GM18520 (cell line): Measurements from ENCODE around the gene RBM10.

ENCODE experiments used
- ATAC-seq: cut with Tn5 transposase; IDR thresholded peaks from one replicate; pipeline ENCODE4 v1.9.1; 2021; ENCODE audit not compliant: unreplicated experiment

RBM10 gene

DNA sequence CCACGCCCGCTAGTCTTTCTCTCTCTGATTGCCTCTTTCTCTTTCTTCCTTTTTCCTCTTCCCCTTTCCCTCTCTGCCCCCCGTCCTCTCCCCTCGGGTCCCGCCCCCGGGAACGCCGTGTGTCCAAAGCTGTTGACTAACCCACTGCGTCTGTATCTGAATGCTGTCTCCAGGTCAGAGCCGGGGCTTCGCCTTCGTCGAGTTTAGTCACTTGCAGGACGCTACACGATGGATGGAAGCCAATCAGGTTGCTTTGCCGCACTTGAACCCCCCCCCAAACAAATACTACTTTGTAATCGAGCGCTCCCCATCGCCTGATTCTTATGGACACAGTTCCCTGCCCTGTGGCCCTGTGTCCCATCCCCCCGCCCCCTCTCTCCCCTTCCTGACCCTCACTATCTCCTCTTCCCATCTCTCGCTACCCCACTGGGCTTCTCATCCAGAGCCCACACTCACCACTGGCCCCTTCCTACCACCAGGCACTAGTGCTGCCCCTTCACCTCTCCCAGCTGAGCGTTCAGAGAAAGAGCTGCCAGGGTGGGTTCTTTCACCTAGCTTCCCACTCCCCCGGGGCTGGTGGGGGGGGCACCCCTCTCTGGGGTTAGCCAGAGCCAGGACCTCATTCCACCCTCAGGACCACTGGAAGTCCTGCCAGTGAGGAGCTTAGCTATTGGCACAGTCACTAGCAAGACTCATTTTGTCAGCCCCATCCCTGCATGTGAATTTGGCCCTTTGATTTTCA is 30.0 kb downstream of the RBM10 start:
- no peak for ATAC-seq

DNA sequence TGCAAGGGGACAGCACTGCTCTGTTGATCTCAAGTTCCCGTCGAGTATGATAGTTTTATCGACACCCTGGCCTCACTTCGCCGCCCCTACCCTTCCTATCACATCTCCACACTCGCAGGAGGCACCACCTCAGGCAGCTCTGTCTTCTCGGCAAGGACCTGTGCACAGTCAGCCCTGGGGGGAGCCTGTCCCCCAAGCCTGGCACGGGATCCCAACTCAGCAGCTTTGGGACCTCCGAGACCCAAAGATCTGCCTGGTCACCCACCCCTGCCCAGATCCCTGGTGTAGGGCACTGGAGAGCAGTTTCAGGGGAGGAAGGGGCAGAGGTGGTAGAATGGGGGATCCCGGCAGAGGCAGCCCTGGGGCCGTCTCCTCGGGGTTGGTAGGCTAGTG is 30.6 kb downstream of the RBM10 start:
- ATAC-seq, result no peak

DNA sequence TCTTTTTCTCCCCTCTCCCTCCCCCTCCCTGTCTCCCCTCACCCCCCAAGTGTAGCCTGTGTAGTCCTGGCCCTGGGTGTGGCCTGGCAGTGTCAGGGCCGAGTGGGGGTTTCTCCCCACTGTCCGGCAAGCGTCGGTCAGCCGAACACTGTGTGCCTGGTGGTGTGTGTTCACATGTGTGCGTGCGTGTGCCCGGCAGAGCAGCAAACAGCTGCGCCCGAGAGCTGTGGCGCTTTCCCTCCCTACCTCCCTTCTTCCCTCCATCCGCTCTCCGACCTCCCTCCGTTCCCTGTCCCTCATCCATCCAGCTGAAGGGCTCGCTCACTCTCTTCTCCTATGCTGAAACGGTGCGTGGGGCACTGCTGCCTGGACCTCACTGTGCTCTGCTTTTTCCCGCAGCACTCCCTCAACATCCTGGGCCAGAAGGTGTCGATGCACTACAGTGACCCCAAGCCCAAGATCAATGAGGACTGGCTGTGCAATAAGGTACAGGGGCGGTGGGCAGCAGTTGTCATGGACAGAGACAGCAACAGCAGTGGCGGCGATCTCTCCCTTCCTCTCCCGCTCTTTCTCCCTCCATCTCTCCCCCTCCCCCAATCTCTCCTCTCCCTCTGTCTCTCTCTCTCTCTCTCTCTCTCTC is 31.2 kb downstream of the RBM10 start:
- ATAC-seq, result no peak

DNA sequence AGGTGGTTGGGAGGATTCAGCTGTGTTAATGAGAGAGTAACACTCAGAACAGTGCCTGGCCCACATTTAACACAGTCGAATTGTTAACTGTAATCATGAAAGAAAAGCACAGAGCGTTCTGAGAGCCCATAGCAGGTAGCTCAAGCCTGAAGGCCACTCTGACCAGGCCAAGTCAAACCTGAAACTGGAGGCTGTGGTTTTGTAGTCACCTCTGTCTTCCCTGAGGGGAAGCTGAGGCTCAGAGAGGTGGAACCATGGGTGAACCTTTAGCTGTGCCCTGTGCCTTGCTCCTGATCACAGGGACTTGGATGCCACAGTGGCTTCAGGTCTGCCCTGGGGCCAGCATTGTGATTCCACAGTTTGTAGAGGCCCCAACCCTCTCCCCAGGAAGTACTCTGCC is 32.1 kb downstream of the RBM10 start:
- ATAC-seq, result no peak

DNA sequence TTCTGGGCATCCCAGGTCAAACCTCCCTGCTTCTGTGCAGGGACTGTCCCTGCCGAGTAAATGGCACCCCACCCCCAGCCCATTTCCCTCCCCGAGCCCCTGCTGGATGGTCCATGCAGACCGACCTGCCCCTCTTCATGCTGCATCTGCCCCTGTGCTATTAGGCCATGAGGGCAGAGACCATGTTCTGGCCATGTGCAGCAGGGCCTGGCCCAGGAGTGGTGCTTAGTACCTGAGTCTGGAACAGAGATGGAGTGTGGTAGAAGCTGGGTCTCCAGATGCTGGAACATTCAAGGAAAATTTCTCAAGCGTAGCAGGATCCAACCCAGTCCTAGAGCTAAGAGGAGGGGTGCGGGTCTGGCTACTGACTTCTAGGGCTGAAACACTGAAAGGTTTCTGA is 33.3 kb downstream of the RBM10 start:
- no peak for ATAC-seq

DNA sequence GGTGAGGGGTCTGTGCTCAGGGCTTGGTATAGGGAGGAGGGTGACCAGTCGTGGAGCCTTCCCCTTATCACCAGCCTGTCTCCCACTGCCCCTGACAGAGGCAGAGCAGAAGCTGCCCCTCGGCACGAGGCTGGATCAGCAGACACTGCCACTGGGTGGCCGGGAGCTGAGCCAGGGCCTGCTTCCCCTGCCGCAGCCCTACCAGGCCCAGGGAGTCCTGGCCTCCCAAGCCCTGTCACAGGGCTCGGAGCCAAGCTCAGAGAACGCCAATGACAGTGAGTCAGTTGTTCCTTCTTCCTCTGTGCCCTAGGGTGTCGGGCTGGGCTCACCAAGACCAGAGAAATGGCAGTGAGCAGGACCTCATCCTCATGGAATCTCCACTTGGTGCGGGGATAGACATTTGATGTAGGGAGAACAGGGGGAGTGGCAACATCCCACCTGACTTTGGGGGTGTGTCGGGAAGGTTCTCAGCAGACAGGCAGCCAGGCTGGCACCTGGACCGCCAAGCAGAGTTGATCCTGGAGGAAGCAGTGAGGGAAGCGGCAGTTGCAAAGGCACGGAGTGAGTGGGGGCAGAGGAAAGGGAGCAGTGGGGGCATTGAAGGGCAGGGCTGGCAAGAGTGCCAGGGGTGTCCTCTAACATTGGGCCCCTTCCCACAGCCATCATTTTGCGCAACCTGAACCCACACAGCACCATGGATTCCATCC is 34.4 kb downstream of the RBM10 start:
- ATAC-seq, result no peak

DNA sequence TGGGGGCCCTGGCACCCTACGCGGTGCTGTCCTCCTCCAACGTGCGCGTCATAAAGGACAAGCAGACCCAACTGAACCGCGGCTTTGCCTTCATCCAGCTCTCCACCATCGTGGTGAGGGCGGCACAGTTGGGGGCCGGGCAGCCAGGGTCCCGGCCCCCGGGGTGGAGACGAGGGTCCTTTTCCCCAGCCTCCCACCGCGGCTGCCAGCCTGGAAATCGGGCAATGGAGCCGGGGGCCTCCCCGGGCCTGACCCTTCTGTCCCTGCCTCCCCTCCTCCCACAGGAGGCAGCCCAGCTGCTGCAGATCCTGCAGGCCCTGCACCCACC is 34.9 kb downstream of the RBM10 start:
- no peak for ATAC-seq

DNA sequence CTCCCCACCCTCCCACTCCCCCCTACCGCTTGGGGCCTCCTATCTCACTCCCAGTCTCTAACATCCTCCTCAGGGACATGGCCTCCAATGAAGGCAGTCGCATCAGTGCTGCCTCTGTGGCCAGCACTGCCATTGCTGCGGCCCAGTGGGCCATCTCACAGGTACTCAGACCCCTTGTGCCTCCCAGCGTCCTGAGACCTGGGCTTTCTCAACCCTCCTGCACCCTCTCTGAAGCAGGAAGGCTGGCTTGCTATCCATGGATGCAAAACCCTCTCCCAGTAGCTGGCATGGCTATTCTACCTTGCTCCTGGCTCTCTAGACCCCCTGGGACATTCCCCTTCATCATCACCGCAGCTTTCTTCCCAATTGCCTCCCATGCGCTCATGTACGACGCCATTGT is 35.3 kb downstream of the RBM10 start:
- ATAC-seq, result no peak

DNA sequence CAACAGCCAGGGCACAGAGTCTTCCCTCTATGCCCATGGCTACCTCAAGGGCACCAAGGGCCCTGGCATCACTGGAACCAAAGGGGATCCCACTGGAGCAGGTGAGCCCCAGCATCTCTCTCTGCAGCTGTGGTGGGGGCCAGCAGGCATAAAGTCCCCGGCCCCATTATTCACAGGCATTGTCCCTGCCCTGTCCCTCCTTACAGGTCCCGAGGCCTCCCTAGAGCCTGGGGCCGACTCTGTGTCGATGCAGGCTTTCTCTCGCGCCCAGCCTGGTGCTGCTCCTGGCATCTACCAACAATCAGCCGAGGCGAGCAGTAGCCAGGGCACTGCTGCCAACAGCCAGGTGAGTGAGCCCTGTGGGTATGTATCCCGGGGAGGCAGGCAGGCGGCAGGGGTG is 36.3 kb downstream of the RBM10 start:
- no peak for ATAC-seq

DNA sequence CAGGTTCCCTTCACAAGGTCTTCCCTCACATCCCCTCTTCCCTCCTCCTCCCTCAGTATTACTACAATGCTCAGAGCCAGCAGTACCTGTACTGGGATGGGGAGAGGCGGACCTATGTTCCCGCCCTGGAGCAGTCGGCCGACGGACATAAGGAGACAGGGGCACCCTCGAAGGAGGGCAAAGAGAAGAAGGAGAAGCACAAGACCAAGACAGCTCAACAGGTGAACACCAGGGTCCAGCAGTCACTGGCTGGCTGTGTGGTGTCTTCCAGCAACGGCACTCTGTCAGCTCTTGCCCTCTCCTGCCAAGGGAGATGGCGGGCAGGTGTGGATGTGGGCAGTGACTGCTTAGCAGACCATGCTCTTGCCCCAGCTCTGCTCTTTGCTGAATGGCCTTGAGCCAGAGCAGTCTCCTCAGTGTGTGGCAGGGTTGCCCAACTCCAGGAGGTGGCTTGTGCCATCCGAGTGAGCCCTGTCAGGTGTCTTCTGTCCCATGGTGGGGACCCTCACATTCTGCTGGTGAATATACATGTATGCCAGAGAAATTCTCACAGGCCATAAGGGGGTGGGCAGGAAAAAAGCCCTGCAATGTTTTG is 37.2 kb downstream of the RBM10 start:
- no peak for ATAC-seq

DNA sequence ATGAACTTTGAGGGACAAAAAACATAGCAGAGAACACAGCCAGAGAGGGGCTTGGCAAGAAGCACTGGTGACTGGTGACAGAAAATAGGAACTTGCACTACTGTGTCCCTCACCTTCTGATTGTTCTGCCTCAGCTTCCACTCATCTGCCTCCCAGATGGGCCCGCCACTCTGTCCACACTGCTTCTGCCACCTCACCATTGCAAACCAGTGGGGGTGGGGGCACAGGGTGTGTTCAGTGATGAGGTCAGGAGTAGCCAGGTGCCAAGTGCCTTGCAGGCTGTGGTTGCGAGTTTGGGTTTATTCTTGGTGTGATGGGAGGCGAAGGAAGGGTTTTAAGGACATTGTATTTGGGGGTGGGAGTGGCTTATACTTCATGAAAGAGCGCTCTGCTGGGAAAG is 39.5 kb downstream of the RBM10 start:
- no peak for ATAC-seq

DNA sequence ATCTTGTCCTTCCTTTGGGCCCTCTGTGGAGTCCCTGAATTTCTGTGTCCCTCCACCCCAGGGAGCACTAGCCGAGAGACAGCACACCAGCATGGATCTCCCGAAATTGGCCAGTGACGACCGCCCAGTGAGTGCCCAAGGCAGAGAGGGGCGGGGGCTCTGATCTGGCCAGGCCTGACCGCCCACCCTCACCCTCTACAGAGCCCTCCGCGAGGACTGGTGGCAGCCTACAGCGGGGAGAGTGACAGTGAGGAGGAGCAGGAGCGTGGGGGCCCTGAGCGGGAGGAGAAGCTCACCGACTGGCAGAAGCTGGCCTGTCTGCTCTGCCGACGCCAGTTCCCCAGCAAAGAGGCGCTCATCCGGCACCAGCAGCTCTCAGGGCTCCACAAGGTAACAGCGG is 40.2 kb downstream of the RBM10 start:
- no peak for ATAC-seq

DNA sequence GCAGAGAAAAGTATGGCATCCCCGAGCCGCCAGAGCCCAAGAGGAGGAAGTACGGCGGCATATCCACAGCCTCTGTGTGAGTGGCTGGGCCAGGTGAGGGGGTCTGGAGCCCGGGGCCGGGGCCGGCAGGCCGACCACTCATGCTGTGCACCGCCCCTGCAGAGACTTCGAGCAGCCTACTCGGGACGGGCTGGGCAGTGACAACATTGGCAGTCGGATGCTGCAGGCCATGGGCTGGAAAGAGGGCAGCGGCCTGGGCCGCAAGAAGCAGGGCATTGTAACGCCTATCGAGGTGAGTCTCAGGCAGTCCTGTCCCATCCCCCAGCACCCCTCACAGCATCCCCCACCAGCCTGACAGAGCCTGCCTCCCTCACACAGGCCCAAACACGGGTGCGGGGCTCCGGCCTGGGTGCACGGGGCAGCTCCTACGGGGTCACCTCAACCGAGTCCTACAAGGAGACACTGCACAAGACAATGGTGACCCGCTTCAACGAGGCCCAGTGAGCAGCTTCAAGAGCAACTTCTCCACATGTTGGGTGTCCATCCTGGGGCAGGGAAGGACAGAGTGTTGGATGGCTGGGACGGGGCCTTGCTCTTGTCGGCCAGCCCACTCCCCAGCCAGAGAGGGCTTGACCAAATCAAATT is 41.2 kb downstream of the RBM10 start:
- no peak for ATAC-seq

DNA sequence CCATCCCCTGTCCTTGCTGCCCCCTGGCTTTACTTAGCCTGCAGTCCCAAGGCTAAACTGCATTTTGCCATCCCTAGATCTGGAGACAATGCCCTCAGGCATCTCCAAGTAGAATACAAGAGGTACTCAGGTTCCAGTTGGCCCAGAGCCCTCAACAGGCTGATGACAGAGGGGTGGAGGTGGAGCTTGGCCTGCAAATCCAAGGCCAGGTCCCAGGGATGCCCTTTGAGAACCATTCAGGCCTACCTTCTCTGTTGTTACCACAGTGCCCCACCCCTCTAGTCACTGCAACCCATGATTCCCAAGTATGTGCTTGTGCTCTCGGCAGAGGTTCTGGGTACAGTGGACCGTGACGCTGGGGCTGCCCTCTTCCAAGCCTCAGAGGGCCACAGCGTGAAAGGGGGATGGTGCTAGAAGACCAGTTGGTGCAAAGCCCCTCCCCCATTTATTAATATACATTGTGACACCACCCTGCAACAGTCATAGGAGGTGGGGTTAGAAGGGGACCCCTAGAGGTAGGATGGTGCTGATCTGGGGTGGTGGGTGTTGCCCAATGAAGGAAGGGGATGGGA is 42.2 kb downstream of the RBM10 start:
- no peak for ATAC-seq

DNA sequence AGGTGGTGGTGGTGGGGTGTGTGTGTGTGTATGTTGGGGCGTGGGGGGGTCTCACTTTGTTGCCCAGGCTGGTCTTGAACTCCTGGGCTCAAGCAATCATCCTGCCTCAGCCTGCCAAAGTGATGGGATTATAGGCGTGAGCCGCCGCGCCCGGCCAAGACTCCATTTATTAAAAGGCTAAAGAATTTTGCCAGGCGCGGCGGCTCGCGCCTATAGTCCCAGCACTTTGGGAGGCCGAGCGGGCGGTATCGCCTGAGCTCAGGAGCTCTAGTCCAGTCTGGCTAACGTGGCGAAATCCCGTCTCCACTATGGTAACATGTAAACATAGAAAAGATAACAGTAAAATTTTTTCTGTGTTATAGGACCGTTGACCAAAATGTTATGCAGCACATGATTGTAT is 44.9 kb downstream of the RBM10 start:
- no peak for ATAC-seq

DNA sequence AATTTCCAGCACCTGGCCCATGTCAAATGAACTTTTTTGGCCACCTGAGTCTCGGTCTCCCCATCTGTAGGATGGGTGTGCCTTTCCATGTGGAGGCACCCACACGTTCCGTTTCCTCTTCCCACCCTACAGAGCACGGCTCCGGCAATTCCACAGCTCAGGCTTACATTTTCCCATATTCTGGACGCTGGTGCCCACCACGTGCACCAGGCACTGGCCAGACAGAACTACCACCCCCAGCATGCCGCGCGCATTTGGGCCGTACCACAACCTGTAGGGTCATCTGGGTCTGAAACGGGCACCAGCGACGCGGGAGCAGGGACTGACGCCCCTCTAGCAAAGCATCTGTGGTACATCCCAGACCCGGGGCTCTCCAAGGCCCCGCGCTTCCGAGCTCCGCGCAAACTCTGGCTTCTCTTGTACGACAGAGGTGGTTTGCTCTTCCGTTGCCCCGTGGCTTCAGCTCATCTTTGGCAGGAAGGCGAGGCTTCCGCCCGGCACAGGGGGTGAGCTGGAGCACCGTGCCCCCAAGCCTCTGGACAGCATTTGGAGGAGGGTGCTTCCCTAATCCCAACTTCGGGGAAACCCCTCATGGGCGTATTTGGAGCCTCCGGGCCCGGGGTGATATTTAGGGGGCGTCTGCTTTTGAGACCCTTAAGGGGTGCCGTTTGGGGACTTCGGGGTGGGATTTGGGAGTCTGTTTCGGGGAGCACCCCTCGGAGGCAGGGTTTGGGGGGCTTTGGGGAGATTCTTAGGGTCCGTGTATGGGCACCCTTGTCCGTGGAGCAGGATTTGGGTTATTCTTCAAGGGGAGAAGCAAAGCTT is 45.6 kb downstream of the RBM10 start:
- ATAC-seq, result peak; percentile 50

DNA sequence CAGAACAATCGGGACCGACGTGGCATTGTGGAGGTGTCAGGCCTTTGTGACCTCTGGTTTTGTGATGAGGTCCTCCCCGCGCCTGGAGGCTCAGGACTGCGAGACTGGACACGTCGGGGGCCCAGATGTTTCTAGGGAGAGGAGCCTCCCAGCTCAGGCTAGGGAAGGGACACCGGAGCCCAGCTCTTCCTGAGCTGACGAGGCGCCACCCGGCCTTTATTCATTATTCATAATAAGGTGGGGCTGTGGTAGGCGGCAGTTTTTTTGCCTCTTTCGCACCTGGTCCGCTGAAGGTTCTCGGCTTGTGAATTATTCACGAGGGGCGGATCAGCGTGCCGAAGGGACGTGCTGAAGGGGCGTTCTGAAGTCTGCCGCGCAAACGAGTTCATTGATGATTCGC is 46.3 kb downstream of the RBM10 start:
- no peak for ATAC-seq

DNA sequence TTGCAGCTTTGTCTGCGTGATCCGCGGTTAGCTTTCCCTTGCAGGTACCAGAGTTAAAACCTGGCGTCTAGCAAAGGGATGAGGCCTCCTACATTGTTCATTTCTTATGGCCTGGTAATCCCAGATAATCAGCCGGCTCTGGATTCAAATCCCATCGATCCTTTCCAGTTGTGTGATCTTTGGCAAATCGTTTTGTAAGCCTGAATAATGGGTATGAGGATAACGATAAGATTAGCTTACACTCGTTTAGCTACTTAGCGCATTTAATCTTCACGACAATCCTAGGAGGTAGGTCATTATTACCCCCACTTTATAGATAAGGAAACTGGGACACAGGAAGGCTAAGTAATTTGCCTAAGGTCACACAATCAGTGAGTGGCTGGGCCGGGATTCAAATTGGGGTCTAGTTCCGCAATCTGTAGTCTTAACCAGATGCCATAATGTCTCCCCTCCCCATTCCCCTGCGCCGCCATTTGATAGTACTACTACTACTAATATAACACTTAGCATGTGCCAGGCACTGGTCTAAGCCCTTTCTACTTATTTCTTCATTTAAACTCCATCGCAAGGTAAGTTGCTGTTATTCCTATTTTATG is 46.9 kb downstream of the RBM10 start:
- no peak for ATAC-seq

DNA sequence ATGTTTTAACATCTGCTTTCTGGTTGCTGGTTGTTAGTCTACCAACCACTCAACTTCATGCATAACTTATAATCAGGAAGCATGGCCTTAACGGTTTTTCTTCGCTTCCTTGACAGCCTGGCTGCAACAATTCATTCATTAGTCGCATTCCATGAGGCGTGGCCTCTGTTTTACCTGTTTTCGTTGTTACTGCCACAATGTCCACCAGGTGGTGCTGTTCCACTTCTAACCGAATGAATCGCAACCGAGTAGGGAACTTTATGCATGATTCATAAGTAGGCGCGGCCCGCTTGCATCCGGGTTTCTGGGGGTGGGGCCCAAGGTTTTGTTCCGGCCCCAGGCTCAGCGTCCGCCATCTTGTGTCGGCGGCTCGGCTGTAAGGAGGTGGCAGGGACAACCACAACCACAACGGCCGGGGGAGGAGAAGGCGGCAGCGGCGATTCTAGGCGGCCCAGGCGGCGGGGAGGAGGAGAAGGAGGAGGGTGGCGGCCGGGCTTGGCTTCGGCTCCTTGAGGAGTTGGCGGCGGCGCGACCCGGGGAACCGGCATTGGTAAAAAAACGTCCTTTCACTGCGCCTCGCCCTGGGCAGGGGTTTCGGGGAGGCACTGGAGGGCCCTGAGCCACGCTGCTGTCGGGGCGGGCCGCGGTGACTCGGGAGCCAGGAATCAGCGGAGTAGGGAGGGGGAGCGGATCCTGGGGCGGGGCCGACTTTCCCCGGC is 48.6 kb downstream of the RBM10 start, which contains the start of gene UBA1:
TSS of gene UBA1 (plus strand) at position 355 of the 719 bp plus-strand sequence. CDS start 4,974 bp downstream, outside the sequence.
- ATAC-seq, result peak; percentile 43
